Ramos (cell line): ENCODE results near the gene S100A16.
"Not testable (repeated sequence)": the region's sequence is repeated elsewhere in the genome, so short reads cannot be mapped to it uniquely, and the experiment has no call there.

Experiments
- in situ Hi-C: fragments of 300-500 bp; cut with MboI; formaldehyde crosslinking; loops from one replicate; pipeline ENCODE4 v1.14.3; 2022; ENCODE audit warnings: low sequenced_read_pairs; ENCODE audit not compliant: unreplicated experiment

Gene S100A16

GRCh38 chr1:153597206-153597605, 15.7 kb downstream of the S100A16 start:
- in situ Hi-C loops: no loop called here

GRCh38 chr1:153592748-153593147, 20.2 kb downstream of the S100A16 start:
- in situ Hi-C loops: no loop called here

DNA sequence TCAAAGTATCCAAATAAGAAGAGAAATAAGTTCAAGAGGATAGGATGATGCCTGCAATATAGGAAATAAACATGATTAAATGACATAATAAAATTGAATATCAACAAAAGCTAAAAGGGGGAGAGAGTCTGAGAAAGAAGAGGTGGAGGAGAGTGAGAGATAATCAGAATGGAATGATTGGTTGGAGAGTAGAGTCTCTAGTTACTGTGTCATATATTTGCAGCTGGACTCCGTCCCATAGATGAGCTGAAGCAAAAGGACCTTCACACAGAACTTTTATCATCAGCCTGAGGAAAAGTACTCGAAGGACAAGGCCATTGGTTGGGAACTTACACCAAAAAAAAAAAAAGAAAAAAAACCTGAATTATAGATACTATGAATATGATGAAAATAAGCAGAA, 24.5 kb downstream of the S100A16 start:
- in situ Hi-C loops: no loop called here

- in situ Hi-C loops: not testable (repeated sequence)
Observed at GRCh38 chr1:153588033-153588432, 24.9 kb downstream of the S100A16 start.

DNA sequence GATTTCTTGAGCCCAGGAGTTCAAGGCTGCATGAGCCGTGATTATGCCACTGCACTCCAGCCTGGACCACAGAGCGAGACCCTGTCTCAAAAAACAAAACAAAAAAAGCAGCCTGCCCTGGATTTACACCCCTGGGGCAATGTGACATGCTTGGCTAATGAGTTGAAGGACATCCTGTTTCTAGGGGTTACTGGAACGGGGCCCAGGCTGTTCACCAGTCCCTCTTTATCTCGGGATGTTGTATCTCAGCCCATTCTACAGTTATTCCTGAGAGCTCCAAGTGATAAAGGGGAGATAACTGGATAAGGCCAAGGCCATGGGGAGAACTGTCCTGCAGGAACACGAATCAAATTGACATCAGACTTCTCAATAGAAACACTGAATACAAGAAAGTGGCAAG, 25.6 kb downstream of the S100A16 start:
- in situ Hi-C loops: no loop called here

DNA sequence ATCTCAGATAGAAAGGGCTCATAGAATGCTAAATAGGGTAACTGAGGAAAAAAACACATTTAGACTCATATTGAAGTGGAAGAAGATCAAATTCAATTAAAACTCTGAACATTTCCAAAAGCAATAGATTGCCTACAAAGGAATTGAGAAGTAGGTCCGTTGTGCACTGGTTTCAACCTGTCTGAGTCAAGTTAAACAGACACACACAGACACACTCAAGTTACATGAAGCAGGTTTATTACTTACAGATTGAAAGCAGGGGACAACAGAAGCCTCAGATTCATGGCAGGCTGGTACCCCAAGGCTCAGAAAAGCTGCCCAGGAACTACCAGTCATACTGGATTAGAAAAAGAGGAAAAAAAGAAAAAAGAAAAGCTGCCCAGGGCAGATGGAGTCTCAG, 26.6 kb downstream of the S100A16 start:
- in situ Hi-C loops: no loop called here

DNA sequence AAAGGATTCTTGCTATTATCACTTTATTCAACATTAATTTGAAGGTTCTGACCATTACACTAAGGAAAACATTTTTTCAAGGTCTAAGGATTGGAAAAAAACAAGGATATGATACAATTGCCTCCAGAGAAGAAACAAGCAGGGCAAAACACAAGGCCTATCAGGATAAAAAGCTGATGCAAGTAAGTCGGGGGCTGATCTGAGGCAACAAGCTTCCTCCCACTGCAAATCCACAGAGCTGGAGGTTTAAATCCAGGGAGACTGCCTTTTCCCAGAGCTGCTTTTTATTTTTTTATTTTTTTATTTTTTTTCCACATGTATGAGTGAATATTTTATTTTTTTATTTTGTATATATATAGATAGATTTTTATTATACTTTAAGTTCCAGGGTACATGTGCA, 27.9 kb downstream of the S100A16 start:
- in situ Hi-C loops: no loop called here

DNA sequence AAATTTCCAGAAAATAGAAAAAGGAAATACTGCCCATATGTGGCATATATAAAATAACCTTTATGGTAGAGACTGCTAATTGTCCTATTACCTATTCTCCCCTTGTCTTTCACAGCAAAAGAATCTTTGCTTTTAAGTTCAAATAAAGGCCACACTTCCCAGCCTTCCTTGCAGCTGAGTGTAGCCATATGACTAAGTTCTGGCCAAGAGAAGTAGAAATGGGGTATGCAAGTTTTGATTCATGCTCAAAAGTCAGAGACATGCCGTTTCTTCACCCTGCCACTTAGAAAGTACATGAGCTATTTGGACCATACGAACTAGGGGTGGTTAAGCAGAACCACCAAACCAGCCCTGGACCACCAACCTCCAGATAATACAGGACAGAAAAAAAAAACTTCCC, 29.0 kb downstream of the S100A16 start:
- in situ Hi-C loops: no loop called here

GRCh38 chr1:153583514-153583913, 29.4 kb downstream of the S100A16 start:
- in situ Hi-C loops: not testable (repeated sequence)

DNA sequence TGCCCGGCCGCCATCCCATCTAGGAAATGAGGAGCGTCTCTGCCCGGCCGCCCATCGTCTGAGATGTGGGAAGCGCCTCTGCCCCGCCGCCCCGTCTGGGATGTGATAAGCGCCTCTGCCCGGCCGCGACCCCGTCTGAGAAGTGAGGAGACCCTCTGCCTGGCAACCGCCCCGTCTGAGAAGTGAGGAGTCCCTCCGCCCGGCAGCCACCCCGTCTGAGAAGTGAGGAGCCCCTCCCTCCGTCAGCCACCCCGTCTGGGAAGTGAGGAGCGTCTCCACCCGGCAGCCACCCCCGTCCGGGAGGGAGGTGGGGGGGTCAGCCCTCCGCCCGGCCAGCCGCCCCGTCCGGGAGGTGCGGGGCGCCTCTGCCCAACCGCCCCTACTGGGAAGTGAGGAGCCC, 30.1 kb downstream of the S100A16 start:
- in situ Hi-C loops: not testable (repeated sequence)

DNA sequence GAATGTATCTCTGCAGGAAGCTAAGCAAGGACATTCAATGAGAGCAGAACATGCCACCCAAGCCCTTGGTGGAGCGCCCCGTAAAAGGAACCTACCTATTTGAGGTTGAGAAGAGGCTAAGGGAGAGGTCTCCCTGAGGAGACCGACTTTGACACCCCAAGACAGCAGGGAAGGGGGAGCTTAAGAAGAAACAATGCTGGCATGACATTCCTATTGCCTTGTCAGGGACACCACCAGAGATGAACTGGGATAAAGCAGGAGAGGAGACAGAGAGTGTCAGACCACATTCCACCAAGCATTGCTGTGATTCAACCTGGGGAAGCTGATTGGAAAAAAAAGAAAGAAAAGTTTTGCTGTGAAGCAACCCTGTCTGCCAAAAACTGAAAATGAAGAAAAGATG, 34.0 kb downstream of the S100A16 start:
- in situ Hi-C loops: no loop called here

DNA sequence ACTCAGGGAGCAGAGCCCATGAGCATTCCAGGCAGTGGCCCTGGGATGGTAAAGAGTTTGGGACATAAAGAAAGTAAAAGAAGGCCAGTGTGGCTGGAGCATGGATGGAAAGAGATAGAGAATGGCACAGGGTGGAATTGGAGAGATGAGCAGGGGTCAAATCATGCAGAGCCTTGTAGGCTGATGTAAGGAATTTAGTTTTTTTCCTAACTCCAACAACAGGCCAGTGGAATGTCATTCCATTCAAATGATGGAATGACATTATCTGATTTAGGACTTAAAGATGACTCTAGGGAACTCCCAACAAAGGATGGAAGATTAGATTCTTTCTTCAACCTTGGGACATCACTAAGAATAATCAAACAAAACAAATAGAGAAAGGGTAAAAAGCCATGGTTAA, 34.4 kb downstream of the S100A16 start:
- in situ Hi-C loops: no loop called here

DNA sequence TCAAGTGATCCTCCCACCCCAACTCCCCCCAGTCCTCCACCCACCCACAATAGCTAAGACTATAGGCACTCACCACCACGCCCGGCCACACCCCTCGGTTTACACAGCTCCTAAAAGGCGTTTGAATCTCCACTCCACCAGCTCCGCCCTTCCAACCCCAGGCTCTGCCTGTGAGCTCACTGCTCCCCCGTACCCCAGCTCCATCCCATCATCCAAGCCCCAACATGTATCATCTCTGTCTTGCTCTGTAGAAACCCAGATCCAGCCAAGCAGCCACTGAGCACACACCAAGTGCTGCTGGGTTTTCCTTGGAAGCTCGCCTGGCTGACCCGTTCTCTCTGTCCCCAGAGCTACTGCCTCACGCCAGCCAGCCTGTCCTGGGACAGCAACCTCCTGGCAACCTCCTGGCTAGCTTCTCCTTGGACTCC, 35.3 kb downstream of the S100A16 start:
- in situ Hi-C loops: no loop called here

GRCh38 chr1:153577138-153577537, 35.8 kb downstream of the S100A16 start:
- in situ Hi-C loops: no loop called here

- in situ Hi-C loops: not testable (repeated sequence)
Observed at GRCh38 chr1:153575497-153575896, 37.4 kb downstream of the S100A16 start.

- in situ Hi-C loops: not testable (repeated sequence)
Observed at GRCh38 chr1:153575081-153575491, 37.9 kb downstream of the S100A16 start.

DNA sequence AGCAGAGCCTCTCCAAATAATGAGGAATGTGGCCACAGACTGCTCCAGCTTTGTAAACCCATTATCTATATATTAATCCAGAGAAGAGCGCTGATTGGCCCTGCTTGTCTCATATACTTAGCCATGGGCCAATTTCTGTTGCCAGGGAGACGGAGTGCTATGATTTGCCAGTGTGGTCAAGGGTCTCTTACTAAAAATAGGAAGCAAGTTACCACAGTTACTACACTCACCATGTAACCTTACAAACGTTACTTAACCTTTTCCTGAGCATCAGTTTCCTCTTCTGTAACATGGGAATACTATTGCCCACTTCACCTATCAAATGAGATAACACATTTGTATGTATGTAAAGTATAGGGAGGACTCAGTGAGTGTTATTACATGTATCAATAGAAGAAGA, 39.6 kb downstream of the S100A16 start:
- in situ Hi-C loops: no loop called here

- in situ Hi-C loops: no loop called here
Observed at GRCh38 chr1:153572569-153573015, 40.3 kb downstream of the S100A16 start.

DNA sequence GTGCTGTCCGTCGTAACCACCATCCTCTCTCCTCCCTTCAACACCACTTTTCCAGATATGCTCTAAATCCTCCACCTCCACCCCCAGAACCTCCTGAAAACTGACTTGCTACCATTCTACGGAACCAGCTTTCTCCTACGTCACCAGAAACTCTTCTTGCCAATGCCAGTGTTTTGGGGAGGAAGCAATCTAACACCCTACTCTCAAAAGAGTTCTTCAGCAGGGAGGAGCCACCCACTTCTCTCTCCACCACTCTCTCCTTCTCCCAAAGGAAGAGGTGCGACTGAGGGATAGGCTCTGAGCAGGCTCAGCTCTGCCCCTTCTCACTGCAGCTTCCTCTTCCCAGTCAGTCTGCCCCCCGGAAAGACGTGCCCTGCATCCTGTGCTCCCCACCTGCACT, 41.2 kb downstream of the S100A16 start:
- in situ Hi-C loops: no loop called here

DNA sequence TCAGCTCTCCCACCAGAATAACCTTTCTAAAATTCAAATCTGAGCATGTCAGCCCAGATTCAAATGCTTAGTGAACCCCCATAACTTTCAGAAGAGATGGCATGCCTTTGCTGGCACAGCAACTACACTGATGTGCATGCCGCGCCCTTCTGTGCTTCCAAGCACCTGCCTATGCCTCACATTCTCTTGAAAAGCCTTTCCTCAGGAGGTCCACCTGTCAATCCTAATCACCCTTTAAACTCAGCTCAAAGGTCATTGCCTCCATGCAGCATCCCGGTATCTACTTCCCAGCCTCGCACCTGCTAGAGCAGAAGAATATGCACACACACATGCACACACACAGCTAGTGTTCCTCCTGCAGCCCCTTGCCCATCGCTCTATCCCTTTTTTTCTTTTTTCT, 42.1 kb downstream of the S100A16 start:
- in situ Hi-C loops: no loop called here

DNA sequence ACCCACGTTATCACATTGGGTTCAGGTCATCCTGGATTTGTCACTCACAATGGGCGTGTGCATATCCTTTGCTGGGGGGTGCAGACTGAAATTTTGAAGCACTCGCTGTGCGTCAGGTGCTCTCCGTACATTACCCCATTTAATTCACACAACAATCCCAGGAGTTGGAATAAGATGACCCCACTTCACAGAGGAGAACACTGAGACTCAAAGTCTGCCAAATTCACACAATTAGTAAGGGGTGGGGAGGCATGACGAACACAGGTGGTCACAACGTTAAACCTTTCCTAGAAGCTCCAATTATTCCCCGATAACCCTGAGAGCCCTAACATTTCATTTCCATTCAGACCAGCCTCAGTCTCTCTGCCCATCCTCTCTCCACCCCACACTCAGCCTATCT, 43.5 kb downstream of the S100A16 start:
- in situ Hi-C loops: no loop called here

GRCh38 chr1:153568367-153569099, 44.4 kb downstream of the S100A16 start:
- in situ Hi-C loops: no loop called here
